NT2/D1 (cell line): Measurements from ENCODE around the gene IYD.

Experiments
- DNase-seq: peaks from one replicate; pipeline ENCODE4 v3.0.0-alpha.2; 2011; ENCODE audit warnings: low read depth, low spot score
- H3K27me3 ChIP-seq: 2 replicates; pipeline ENCODE4 v1.6.0; 2011; ENCODE audit warnings: mild to moderate bottlenecking; ENCODE audit not compliant: insufficient read length, insufficient read depth
- H3K36me3 ChIP-seq: 2 replicates; pipeline ENCODE4 v1.6.1; 2011; ENCODE audit warnings: mild to moderate bottlenecking, low read length, mixed read lengths; ENCODE audit not compliant: insufficient read depth, insufficient read length
- H3K4me1 ChIP-seq: 2 replicates; pipeline ENCODE4 v1.5.1; 2011; ENCODE audit not compliant: insufficient read depth, insufficient read length
- H3K4me3 ChIP-seq: 2 replicates; pipeline ENCODE4 v1.5.1; 2011; ENCODE audit warnings: low read depth; ENCODE audit not compliant: insufficient read length
- H3K9ac ChIP-seq: 2 replicates; pipeline ENCODE4 v1.6.0; 2011; ENCODE audit warnings: low read depth; ENCODE audit not compliant: insufficient read length
- H3K9me3 ChIP-seq: 2 replicates; pipeline ENCODE4 v1.5.1; 2011; ENCODE audit warnings: mild to moderate bottlenecking, low read length; ENCODE audit not compliant: insufficient read depth
- SUZ12 ChIP-seq: IDR thresholded peaks from 2 replicates; pipeline ENCODE4 v1.6.1; 2011; ENCODE audit not compliant: insufficient read length, insufficient read depth; ENCODE audit errors: extremely low read depth
- YY1 ChIP-seq: IDR thresholded peaks from 2 replicates; pipeline ENCODE4 v1.6.1; 2011; ENCODE audit not compliant: insufficient read length, insufficient read depth
- ZNF274 ChIP-seq: IDR thresholded peaks from 2 replicates; pipeline ENCODE4 v1.6.1; 2011; ENCODE audit warnings: mild to moderate bottlenecking, low read depth, low read length

IYD gene

DNA sequence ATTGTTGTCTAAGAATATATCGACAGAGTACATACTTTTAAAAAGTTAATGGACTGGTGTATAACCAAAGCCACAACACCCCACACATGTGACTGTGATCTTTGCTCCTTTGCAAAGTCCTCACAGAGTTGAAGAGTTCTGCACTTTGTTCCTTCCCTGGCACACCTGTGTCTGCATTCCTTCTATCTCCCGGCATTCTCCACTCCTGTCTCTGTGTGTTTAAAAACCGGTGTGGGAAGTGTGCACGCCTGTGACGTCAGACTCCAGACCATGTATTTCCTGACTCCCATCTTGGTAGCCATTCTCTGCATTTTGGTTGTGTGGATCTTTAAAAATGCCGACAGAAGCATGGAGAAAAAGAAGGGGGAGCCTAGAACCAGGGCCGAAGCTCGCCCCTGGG, at the start of gene IYD:
Gene IYD (plus strand): TSS at position 251 of the 400 bp plus-strand sequence. CDS start 20 bp downstream, at position 271.
- DNase-seq = no peak
- Histone ChIP-seq H3K4me1 (no peaks in the 10 kb centered on the region), H3K9ac (no peak within 1 kb of the TSS), H3K9me3 (no peaks in the 10 kb centered on the region), H3K36me3 (no peaks in the 10 kb centered on the region), H3K4me3 (no peak within 1 kb of the TSS), H3K27me3 (no peaks in the 10 kb centered on the region)
- TF ChIP-seq ZNF274 = no peak
- TF ChIP-seq YY1 = no peak
- no peak for TF ChIP-seq SUZ12

DNA sequence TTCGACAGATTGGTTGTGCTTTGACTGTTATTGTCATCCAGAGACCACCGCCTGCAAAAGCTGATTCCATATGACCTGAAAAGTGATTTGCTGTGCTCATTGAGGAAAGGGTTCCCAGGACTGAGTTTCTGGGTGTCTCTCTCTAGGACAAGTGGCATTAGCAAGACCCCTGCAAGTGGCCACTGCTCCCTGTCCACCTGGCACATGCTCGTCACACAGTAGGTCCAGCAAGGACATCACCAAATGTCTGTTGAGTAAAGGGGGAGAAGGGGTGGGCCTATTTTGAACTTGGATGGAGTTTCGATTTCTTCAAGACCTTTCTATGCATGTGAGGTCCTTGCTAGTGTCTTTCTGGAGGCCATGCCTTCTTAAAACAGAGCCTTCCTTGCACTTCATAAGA, 48.9 kb upstream of the IYD start:
- Histone ChIP-seq H3K27me3 (no peaks in the 10 kb centered on the region), H3K36me3 (no peaks in the 10 kb centered on the region), H3K4me3 (no peak overlapping the region), H3K4me1 (no peaks in the 10 kb centered on the region), H3K9me3 (0 out of 2 replicates have a peak, but pooled peaks cover 1% of the 10 kb centered on the region), H3K9ac (no peak overlapping the region)
- DNase-seq = no peak
- TF ChIP-seq YY1 = no peak
- no peak for TF ChIP-seq SUZ12
- no peak for TF ChIP-seq ZNF274

- Histone ChIP-seq H3K4me1 (no peaks in the 10 kb centered on the region), H3K36me3 (no peaks in the 10 kb centered on the region), H3K9ac (no peak overlapping the region), H3K27me3 (no peaks in the 10 kb centered on the region), H3K4me3 (no peak overlapping the region), H3K9me3 (no peaks in the 10 kb centered on the region)
- no peak for DNase-seq
- TF ChIP-seq ZNF274 = no peak
- no peak for TF ChIP-seq YY1
- TF ChIP-seq SUZ12 = no peak
Observed at GRCh38 chr6:150320442-150320841, 48.4 kb upstream of the IYD start.

GRCh38 chr6:150322466-150322871, 46.3 kb upstream of the IYD start:
- TF ChIP-seq ZNF274 (no peak), SUZ12 (no peak), YY1 (no peak)
- no peak for DNase-seq
- no peak overlapping the region for H3K4me3 ChIP-seq
- H3K27me3 ChIP-seq = no peaks in the 10 kb centered on the region
- no peak overlapping the region for H3K9ac ChIP-seq
- no peaks in the 10 kb centered on the region for H3K4me1 ChIP-seq
- no peaks in the 10 kb centered on the region for H3K9me3 ChIP-seq
- no peaks in the 10 kb centered on the region for H3K36me3 ChIP-seq

DNA sequence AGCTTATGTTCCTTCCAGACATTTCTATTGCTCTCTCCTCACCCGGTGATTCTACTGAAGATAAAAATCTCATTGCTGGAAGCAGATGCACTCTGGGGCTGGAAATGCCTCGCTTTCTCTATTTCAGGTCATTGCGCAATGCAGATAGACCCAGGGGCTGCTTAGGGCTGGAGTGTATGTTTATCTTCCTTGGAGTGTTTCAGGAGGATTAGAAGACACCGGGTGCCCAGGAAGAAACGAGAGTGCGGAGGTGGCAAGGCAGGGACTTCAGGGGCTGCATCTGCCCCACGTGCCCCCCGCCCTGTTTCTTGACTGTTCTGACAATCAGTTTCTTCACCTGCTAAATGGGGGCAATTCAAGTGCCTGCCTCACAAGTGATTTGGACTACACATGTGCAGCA, 45.6 kb upstream of the IYD start:
- no peak for DNase-seq
- H3K4me1 ChIP-seq = no peaks in the 10 kb centered on the region
- no peak for TF ChIP-seq ZNF274
- no peak for TF ChIP-seq SUZ12
- no peak for TF ChIP-seq YY1
- no peaks in the 10 kb centered on the region for H3K27me3 ChIP-seq
- no peak overlapping the region for H3K9ac ChIP-seq
- no peaks in the 10 kb centered on the region for H3K9me3 ChIP-seq
- no peaks in the 10 kb centered on the region for H3K36me3 ChIP-seq
- H3K4me3 ChIP-seq = no peak overlapping the region

DNA sequence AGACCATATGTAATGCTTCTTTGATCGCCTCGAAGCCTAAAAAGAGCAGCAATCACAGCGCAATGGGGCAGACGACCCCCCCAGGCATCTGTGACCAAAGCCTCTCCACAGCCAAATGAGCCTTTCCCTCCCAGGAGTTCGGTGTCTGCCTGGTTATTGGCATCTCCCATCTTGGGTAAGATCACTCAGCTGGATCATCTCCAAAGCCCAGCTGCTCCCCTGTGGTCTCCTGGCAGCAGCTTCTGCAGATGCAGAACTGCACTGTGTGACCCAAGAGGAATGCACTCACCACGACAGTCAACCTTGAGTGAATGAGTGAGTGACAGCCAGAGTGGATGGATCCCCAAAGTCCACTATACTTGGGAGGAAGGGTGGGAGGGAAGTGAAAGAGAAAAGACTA, 44.8 kb upstream of the IYD start:
- no peak overlapping the region for H3K9ac ChIP-seq
- no peaks in the 10 kb centered on the region for H3K4me1 ChIP-seq
- no peak overlapping the region for H3K4me3 ChIP-seq
- no peaks in the 10 kb centered on the region for H3K36me3 ChIP-seq
- no peaks in the 10 kb centered on the region for H3K27me3 ChIP-seq
- H3K9me3 ChIP-seq = no peaks in the 10 kb centered on the region
- no peak for DNase-seq
- no peak for TF ChIP-seq YY1
- TF ChIP-seq ZNF274 = no peak
- TF ChIP-seq SUZ12 = no peak

- Histone ChIP-seq H3K36me3 (no peaks in the 10 kb centered on the region), H3K27me3 (no peaks in the 10 kb centered on the region), H3K4me1 (no peaks in the 10 kb centered on the region), H3K9me3 (no peaks in the 10 kb centered on the region), H3K4me3 (no peak overlapping the region), H3K9ac (no peak overlapping the region)
- no peak for DNase-seq
- TF ChIP-seq ZNF274 (no peak), SUZ12 (no peak), YY1 (no peak)
Observed at GRCh38 chr6:150325066-150325772, 43.6 kb upstream of the IYD start.
